Measurements from ENCODE around the gene CHST8.

The CHST8 gene

GRCh38 chr19:33717878-33718277, 96.1 kb downstream of the CHST8 start:
- DNase-seq (ENCODE audit: low read depth): no peak

GRCh38 chr19:33718651-33719254, 97.0 kb downstream of the CHST8 start:
- no peak for DNase-seq (ENCODE audit: low read depth)

DNA sequence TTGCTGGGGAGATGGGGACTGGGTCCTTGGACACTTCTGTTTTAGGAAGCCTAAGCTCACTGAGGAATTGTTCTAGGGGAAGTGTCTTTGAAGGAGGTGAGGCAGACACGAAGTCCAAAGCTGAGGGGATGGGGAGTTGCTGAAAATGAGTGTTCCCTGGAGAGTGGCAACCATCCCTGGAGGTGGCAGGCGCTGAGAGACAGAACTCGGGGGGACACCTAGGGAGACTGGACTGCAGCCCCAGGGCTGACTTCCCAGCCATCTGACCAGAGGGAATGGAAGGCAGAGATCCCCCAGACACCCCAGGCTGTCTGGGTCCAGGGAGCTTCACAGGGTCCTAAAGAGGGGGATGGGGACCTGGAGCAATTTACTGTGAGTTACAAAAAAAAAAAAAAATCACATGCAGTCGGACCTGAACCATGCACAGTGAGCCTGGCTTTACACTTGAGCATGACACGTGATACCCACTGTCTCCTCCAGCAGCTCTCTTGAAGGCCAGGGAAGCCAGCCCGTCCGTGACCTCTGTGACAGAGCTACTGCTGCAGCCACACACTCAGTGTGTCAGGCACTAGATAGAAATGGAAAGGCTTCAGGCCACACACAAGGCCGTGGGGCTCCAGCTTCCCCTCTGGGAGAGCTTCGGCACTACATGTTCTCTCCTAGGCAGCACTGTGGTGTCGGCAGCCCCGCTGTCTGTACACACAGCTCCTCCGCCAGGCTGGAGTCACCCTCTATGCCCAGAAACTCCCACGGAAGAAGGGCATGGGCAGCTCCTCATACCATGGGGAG, 97.8 kb downstream of the CHST8 start:
- no peak for DNase-seq (ENCODE audit: low read depth)

- no peak for DNase-seq (ENCODE audit: low read depth)
These were observed 98.4 kb downstream of the CHST8 start for GRCh38 chr19:33720155-33720493.

- DNase-seq (ENCODE audit: low read depth): no peak
These were observed 99.2 kb downstream of the CHST8 start for GRCh38 chr19:33720691-33721682.

DNA sequence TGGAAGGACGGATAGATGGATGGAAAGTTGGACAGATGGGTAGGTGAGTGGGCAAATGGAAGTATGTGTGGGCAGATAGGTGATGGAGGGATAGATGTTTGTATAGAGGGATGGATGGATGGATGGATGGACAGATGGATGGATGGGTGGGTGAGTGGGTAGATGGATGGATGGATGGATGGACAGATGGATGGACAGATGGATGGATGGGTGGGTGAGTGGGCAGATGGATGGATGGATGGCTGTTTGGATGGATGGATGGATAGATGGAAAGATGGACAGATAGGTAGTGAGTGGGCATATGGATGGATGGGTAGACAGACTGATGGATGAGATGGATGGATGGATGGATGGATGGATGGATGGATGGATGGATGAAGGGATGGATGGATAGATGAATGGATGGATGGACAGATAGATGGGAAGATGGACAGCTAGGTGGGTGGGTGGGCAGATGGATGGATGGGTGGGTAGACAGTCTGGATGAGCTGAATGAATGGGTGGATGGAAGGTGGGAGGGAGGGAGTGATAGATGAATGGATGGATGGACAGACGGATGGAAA, 100.1 kb downstream of the CHST8 start:
- no peak for DNase-seq (ENCODE audit: low read depth)

- DNase-seq (ENCODE audit: low read depth): no peak
These were observed 100.9 kb downstream of the CHST8 start for GRCh38 chr19:33722456-33723239.

GRCh38 chr19:33723512-33723911, 101.8 kb downstream of the CHST8 start:
- no peak for DNase-seq (ENCODE audit: low read depth)

- no peak for DNase-seq (ENCODE audit: low read depth)
These were observed 102.4 kb downstream of the CHST8 start for GRCh38 chr19:33724021-33724720.

GRCh38 chr19:33724721-33725060, 102.9 kb downstream of the CHST8 start:
- DNase-seq (ENCODE audit: low read depth): no peak

DNA sequence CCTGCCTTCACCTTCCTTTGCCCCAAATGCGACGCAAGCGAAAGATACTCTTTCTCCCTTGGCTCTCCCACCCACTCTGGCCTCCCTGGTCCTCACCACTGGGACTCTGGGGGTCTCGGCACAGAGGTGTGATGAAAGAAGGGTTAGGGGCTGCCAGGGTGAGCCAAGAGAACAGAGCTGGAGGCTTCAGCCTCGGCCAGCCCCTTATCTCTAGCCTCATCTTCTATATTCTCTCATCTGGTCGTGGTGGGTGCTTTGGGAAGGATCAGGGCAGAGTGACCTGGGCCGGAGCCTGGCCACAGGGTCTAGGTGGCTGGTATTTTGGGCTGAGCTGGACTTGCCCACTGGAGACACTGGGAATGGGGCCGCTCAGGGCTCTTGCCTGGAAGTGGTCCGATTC, 103.8 kb downstream of the CHST8 start:
- no peak for DNase-seq (ENCODE audit: low read depth)

DNA sequence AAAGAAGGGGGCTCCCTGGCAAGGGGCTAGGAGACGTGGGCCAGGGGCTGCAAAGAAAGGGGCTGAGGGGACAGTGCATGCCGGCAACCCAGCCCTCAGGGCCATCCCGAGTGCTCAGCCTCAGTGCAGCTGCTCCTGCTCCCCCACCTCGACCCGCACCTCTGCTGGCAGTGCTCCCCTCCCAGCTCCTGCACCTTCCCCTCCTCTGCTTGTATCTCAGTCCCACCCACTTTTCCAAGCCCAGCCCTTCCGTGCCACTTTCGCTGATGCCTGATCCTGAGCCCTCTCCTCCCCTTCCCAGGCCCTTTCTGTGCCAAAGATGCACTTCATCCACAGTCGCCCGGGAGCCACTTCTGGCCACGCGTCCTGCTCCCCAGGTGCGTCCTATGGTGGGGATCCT, 105.0 kb downstream of the CHST8 start:
- DNase-seq (ENCODE audit: low read depth): no peak

- DNase-seq (ENCODE audit: low read depth): no peak
These were observed 105.7 kb downstream of the CHST8 start for GRCh38 chr19:33727331-33727998.

DNA sequence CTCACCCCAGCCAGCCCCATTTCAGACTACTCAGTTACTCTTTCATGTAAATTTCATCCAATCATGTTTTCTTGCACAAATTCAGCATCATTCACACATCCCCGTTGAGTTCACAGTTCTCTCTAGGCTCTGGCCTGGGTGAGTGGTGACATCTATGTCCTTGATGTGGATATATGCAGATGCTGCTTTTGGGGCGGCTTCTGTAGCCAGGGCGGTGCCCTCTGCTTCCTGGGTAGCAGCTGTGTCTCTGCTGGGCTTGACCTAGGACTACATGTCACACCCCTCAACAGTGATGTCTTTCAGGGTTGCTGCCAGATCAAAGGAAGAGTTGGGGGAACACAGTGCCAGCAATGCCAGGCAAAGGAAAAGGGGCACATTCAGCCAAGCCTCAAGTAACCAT, 106.4 kb downstream of the CHST8 start:
- DNase-seq (ENCODE audit: low read depth): no peak

DNA sequence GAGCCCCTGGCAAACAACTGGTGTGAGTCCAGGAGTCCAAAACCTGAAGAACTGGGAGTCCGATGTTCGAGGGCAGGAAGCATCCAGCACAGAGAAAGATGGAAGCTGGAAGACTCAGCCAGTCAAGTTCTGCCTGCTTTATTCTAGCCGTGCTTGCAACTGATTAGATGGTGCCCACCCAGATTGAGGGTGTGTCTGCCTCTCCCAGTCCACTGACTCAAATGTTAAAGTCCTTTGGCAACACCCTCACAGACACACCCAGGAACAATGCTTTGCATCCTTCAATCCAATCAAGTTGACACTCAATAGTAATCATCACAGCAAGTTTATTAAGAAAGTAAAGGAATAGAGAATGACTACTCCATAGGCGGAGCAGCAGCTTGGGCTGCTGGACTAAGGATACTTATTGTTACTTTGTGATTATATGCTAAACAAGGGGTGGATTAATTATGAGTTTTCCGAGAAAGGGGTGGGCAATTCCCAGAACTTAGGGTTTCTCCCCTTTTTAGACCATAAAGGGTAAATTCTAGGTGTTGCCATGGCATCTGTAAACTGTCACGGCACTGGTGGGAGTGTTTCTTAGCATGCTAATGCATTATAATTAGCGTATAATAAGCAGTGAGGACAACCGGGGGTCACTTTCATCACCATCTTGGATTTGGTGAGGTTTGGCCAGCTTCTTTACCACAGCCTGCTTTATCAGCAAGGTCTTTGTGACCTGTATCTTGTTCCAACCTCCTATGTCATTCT, 109.3 kb downstream of the CHST8 start:
- DNase-seq (ENCODE audit: low read depth): no peak

DNA sequence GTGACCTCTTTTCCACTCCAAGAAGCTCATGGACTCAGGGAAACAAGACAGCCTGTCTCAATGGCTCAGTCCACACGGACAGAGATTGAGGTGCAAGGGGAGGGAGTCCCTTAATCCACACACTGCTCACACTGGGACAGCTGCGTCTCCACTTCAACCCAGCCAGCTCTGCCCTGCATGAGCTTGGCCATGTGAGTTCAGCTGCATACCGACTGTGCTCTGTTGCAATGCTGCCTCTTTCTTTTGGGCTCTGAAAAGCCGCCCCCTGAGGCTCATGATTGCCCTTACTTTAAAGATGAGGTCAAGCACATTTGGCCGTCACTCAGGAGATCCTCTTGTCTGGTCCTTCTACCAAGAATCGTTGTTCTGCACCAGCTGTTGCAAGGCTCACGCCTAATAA, 110.1 kb downstream of the CHST8 start:
- no peak for DNase-seq (ENCODE audit: low read depth)

GRCh38 chr19:33734913-33735312, 113.2 kb downstream of the CHST8 start:
- no peak for DNase-seq (ENCODE audit: low read depth)

- no peak for DNase-seq (ENCODE audit: low read depth)
These were observed 114.4 kb downstream of the CHST8 start for GRCh38 chr19:33736158-33736557.

- no peak for DNase-seq (ENCODE audit: low read depth)
These were observed 115.0 kb downstream of the CHST8 start for GRCh38 chr19:33736787-33737186.

All from stimulated activated CD8-positive, alpha-beta memory T cell treated with anti-CD3 and anti-CD28 coated beads, Interleukin-7, amount 100 ng/mL, for 24 hours (primary cell).